Adrenal gland (tissue), 5 donors: ENCODE results near the gene ANKRD60.

Experiments
- CTCF ChIP-seq, 6 experiments: fragments of 450-650 bp in 4 of 6; fragments of 200-600 bp in 2 of 6; sonication (generic) in 1 of 6; IDR thresholded peaks; 1 replicate in 5 of 6; 2 replicates in 1 of 6; pipeline versions ENCODE4 v1.5.1 to v1.8.0; 2016 to 2021; ENCODE audit warnings: antibody characterized with exemption in 6 of 6, mild to moderate bottlenecking in 2 of 6, moderate library complexity in 1 of 6
- POLR2A ChIP-seq, 2 donors: fragments of 450-650 bp; IDR thresholded peaks; one replicate each; pipeline ENCODE4 v1.6.1; 2017; ENCODE audit warnings: antibody characterized with exemption in 2 of 2, mild to moderate bottlenecking in 2 of 2, moderate library complexity in 1 of 2
- donor health status: DM: no; HTN: no; CAD: no.

DNA sequence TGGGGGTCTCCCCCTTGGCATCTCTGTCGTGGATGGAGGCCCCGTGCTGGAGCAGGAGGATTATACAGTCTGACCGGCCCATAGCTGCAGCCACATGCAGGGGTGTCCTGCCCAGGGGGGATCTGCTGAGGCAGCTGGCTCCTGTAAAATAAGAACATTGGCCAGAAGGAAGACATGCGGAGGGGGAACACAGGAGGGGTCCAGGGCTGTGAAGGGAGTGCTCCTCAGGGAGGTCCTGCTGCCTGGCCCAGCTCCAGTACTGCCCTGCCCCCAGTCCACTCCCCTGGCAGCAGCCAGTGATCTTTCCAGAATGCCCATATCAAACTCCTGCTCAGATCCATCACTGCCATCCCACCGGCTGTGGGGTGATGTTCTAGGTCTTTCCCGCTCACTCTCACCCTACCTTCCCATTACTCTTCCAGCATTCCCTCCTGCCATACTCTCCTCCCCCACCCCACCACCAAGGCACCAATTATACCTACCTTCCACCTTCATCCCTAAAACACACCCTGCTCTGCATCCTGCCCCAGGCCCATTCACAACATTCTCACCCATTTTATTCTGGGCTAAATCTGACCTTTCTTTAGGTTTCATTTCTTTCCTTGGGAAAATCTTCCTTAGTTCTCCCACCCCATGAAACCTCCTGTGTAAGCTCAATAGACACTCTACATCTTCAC is 9.7 kb downstream of the ANKRD60 start:
- TF ChIP-seq CTCF (IDR thresholded peaks at IDR 0.05) (no peak), POLR2A (IDR thresholded peaks at IDR 0.05) (no peak)
